ENCODE data around the gene MREG.

Gene MREG

GRCh38 chr2:215914054-215914776 lies 99.1 kb downstream of the MREG start:
- no peak for DNase-seq

GRCh38 chr2:215912299-215912842 lies 101.0 kb downstream of the MREG start:
- no peak for DNase-seq

GRCh38 chr2:215911301-215912085 lies 101.9 kb downstream of the MREG start:
- no peak for DNase-seq

- no peak for DNase-seq
These were observed 103.2 kb downstream of the MREG start for GRCh38 chr2:215910180-215910579.

GRCh38 chr2:215907147-215907546 lies 106.2 kb downstream of the MREG start:
- DNase-seq = no peak

- DNase-seq = no peak
These were observed 106.9 kb downstream of the MREG start for GRCh38 chr2:215906458-215906857.

- DNase-seq = no peak
These were observed 107.7 kb downstream of the MREG start for GRCh38 chr2:215905691-215906090.

- no peak for DNase-seq
These were observed 109.2 kb downstream of the MREG start for GRCh38 chr2:215904101-215904500.

- DNase-seq = no peak
These were observed 110.1 kb downstream of the MREG start for GRCh38 chr2:215903203-215903602.

GRCh38 chr2:215901796-215902195 lies 111.6 kb downstream of the MREG start:
- DNase-seq = no peak

GRCh38 chr2:215900843-215901242 lies 112.5 kb downstream of the MREG start:
- DNase-seq = no peak

GRCh38 chr2:215900203-215900611 lies 113.1 kb downstream of the MREG start:
- DNase-seq = no peak

GRCh38 chr2:215899141-215900074 lies 113.9 kb downstream of the MREG start:
- no peak for DNase-seq

GRCh38 chr2:215898363-215898762 lies 115.0 kb downstream of the MREG start:
- no peak for DNase-seq

- DNase-seq = no peak
These were observed 116.4 kb downstream of the MREG start for GRCh38 chr2:215896921-215897320.

GRCh38 chr2:215895330-215895729 lies 118.0 kb downstream of the MREG start:
- DNase-seq = no peak
